Measurements from ENCODE around the gene ESRRG.

GRCh38 chr1:216478238-216478637, 245.0 kb downstream of the ESRRG start:
- TF ChIP-seq, protein P1, sequence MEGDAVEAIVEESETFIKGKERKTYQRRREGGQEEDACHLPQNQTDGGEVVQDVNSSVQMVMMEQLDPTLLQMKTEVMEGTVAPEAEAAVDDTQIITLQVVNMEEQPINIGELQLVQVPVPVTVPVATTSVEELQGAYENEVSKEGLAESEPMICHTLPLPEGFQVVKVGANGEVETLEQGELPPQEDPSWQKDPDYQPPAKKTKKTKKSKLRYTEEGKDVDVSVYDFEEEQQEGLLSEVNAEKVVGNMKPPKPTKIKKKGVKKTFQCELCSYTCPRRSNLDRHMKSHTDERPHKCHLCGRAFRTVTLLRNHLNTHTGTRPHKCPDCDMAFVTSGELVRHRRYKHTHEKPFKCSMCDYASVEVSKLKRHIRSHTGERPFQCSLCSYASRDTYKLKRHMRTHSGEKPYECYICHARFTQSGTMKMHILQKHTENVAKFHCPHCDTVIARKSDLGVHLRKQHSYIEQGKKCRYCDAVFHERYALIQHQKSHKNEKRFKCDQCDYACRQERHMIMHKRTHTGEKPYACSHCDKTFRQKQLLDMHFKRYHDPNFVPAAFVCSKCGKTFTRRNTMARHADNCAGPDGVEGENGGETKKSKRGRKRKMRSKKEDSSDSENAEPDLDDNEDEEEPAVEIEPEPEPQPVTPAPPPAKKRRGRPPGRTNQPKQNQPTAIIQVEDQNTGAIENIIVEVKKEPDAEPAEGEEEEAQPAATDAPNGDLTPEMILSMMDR (IDR thresholded peaks at IDR 0.05; ENCODE audit: extremely low read depth in 1 of 2, insufficient read depth in 1 of 2, low read depth in 1 of 2, low read length in 2 of 2), result no peak
- TF ChIP-seq EZH2 (IDR thresholded peaks at IDR 0.05; ENCODE audit: borderline replicate concordance, low read depth, low read length, severe bottlenecking) (no peak), POLR2A (IDR thresholded peaks at IDR 0.05; ENCODE audit: low read depth, low read length) (no peak), POLR2AphosphoS5 (IDR thresholded peaks at IDR 0.05; ENCODE audit: insufficient read depth, low read depth, low read length) (no peak), GATA2 (IDR thresholded peaks at IDR 0.05; ENCODE audit: insufficient read depth, insufficient read length, low read depth, low read length) (no peak), MYC (IDR thresholded peaks at IDR 0.05; ENCODE audit: low read depth, low read length) (no peak), JUN (IDR thresholded peaks at IDR 0.05; ENCODE audit: borderline replicate concordance, insufficient read depth, insufficient read length, low read depth) (no peak)
- TF ChIP-seq, protein P2, sequence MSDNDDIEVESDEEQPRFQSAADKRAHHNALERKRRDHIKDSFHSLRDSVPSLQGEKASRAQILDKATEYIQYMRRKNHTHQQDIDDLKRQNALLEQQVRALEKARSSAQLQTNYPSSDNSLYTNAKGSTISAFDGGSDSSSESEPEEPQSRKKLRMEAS (IDR thresholded peaks at IDR 0.05; ENCODE audit: insufficient read depth, insufficient read length), result no peak
